Neural progenitor cell (in vitro differentiated cells): ENCODE measurements around the gene PDLIM1. TPM values are rescaled to one million over a fixed set of nuclear protein-coding genes. Genes with fewer than 3 reads are reported as not detected.

Experiments used
- DNase-seq: peaks from one replicate; pipeline ENCODE4 v3.0.0-alpha.2; 2016; ENCODE audit warnings: low spot score
- H2AFZ ChIP-seq: fragments of 200-600 bp; sonication (generic); replicated peaks from 2 replicates; pipeline ENCODE4 v1.6.1; 2016; ENCODE audit warnings: antibody characterized with exemption
- H3F3A ChIP-seq: fragments of 200-600 bp; sonication (generic); 2 replicates; pipeline ENCODE4 v1.6.1; 2016; ENCODE audit warnings: antibody characterized with exemption, low read depth
- H3K27ac ChIP-seq: fragments of 200-600 bp; sonication (generic); 2 replicates; pipeline ENCODE4 v1.5.1; 2016; ENCODE audit warnings: mild to moderate bottlenecking
- H3K27me3 ChIP-seq: fragments of 200-600 bp; sonication (generic); 2 replicates; pipeline ENCODE4 v1.6.1; 2016; ENCODE audit warnings: mild to moderate bottlenecking, moderate library complexity
- H3K36me3 ChIP-seq: fragments of 200-600 bp; sonication (generic); 2 replicates; pipeline ENCODE4 v1.5.1; 2016
- H3K4me1 ChIP-seq: fragments of 200-600 bp; sonication (generic); 2 replicates; pipeline ENCODE4 v1.6.1; 2016; ENCODE audit warnings: mixed run types
- H3K4me2 ChIP-seq: fragments of 200-600 bp; sonication (generic); 2 replicates; pipeline ENCODE4 v1.6.1; 2016
- H3K4me3 ChIP-seq: fragments of 200-600 bp; sonication (generic); 2 replicates; pipeline ENCODE4 v1.5.1; 2016
- H3K79me2 ChIP-seq: fragments of 200-600 bp; sonication (generic); 2 replicates; pipeline ENCODE4 v1.6.1; 2016; ENCODE audit warnings: low read depth
- H3K9ac ChIP-seq: fragments of 200-600 bp; sonication (generic); 2 replicates; pipeline ENCODE4 v1.6.1; 2016
- H3K9me3 ChIP-seq: fragments of 200-600 bp; sonication (generic); 2 replicates; pipeline ENCODE4 v1.5.1; 2016; ENCODE audit warnings: low read depth
- H4K20me1 ChIP-seq: fragments of 200-600 bp; sonication (generic); 2 replicates; pipeline ENCODE4 v1.6.1; 2016; ENCODE audit warnings: low read depth
- H3K27ac Mint-ChIP-seq: 3 replicates; pipeline ENCODE4 v1.8.0; 2021; ENCODE audit warnings: mixed read lengths
- H3K27me3 Mint-ChIP-seq: 2 replicates; pipeline ENCODE4 v1.8.0; 2022; ENCODE audit warnings: low read depth, mild to moderate bottlenecking, inconsistent platforms, moderate library complexity, mixed read lengths; ENCODE audit not compliant: insufficient read depth
- H3K36me3 Mint-ChIP-seq: 3 replicates; pipeline ENCODE4 v1.8.0; 2021; ENCODE audit warnings: mixed read lengths
- H3K4me1 Mint-ChIP-seq: 3 replicates; pipeline ENCODE4 v1.8.0; 2021; ENCODE audit warnings: mixed read lengths
- H3K4me3 Mint-ChIP-seq: 3 replicates; pipeline ENCODE4 v1.8.0; 2021; ENCODE audit warnings: mild to moderate bottlenecking, moderate library complexity, mixed read lengths
- H3K9me3 Mint-ChIP-seq: 3 replicates; pipeline ENCODE4 v1.8.0; 2020; ENCODE audit warnings: mixed read lengths
- CTCF ChIP-seq: fragments of 200-600 bp; sonication (generic); IDR thresholded peaks from 2 replicates; pipeline ENCODE4 v1.5.1; 2017; ENCODE audit warnings: antibody characterized with exemption, mild to moderate bottlenecking
- EZH2 ChIP-seq: fragments of 200-600 bp; sonication (generic); IDR thresholded peaks from 2 replicates; pipeline ENCODE4 v1.6.1; 2017; ENCODE audit warnings: antibody characterized with exemption, mild to moderate bottlenecking, moderate library complexity
- EZH2phosphoT487 ChIP-seq: fragments of 200-600 bp; sonication (generic); IDR thresholded peaks from 2 replicates; pipeline ENCODE4 v1.6.1; 2017; ENCODE audit warnings: antibody characterized with exemption
- total RNA-seq: library from RNA; depleted of rRNA; stranded (reverse); fragments of >200 nt; gene quantifications from 2 replicates; pipeline ENCODE4 v1.2.3, GENCODE V29; 2015; ENCODE audit warnings: low replicate concordance

PDLIM1 gene
- total RNA-seq, 1 donor from 2014 or later = 4.6 TPM

GRCh38 chr10:95281206-95281605 is 9.6 kb downstream of the PDLIM1 start:
- H4K20me1 ChIP-seq = no peaks in the 10 kb centered on the region

GRCh38 chr10:95280637-95281036 is 10.2 kb downstream of the PDLIM1 start:
- DNase-seq = no peak
- H3K9ac ChIP-seq = no peak overlapping the region
- H4K20me1 ChIP-seq = no peaks in the 10 kb centered on the region
- Mint-ChIP-seq H3K36me3 (no peaks in the 10 kb centered on the region), H3K27ac (no peak overlapping the region), H3K9me3 (no peaks in the 10 kb centered on the region), H3K27me3 (peaks cover 2% of the 10 kb centered on the region), H3K4me3 (no peak overlapping the region), H3K4me1 (no peaks in the 10 kb centered on the region)
- H3K4me1 ChIP-seq = peaks cover 4% of the 10 kb centered on the region
- H3K36me3 ChIP-seq = no peaks in the 10 kb centered on the region
- H3K9me3 ChIP-seq = no peaks in the 10 kb centered on the region
- no peak overlapping the region for H3K4me3 ChIP-seq
- no peaks in the 10 kb centered on the region for H3K27me3 ChIP-seq
- peaks cover 8% of the 10 kb centered on the region for H3K79me2 ChIP-seq
- no peak overlapping the region for H3K4me2 ChIP-seq
- TF ChIP-seq EZH2phosphoT487 = no peak
- TF ChIP-seq CTCF = no peak
- TF ChIP-seq EZH2 = no peak
- H2AFZ ChIP-seq = no peak overlapping the region
- no peak overlapping the region for H3K27ac ChIP-seq
- H3F3A ChIP-seq = no peaks in the 10 kb centered on the region

More at GRCh38 chr10:95281206-95281605, 9.6 kb downstream of the PDLIM1 start:
- no peaks in the 10 kb centered on the region for H3K27me3 ChIP-seq
- no peaks in the 10 kb centered on the region for H3K36me3 ChIP-seq
- no peaks in the 10 kb centered on the region for H3K9me3 ChIP-seq
- Mint-ChIP-seq H3K9me3 (no peaks in the 10 kb centered on the region), H3K4me3 (no peak overlapping the region), H3K27me3 (peaks cover 2% of the 10 kb centered on the region), H3K27ac (no peak overlapping the region), H3K36me3 (no peaks in the 10 kb centered on the region), H3K4me1 (no peaks in the 10 kb centered on the region)
- no peak overlapping the region for H3K4me2 ChIP-seq
- H3K4me3 ChIP-seq = no peak overlapping the region
- H3K79me2 ChIP-seq = peaks cover 8% of the 10 kb centered on the region
- H3F3A ChIP-seq = no peaks in the 10 kb centered on the region
- no peak overlapping the region for H3K27ac ChIP-seq
- TF ChIP-seq EZH2phosphoT487 = no peak
- TF ChIP-seq EZH2 = no peak
- TF ChIP-seq CTCF = no peak
- H2AFZ ChIP-seq = no peak overlapping the region
- DNase-seq = no peak
- peaks cover 4% of the 10 kb centered on the region for H3K4me1 ChIP-seq
- no peak overlapping the region for H3K9ac ChIP-seq

GRCh38 chr10:95279042-95279820 is 11.6 kb downstream of the PDLIM1 start:
- no peak overlapping the region for H3K27ac ChIP-seq
- peaks cover 4% of the 10 kb centered on the region for H3K4me1 ChIP-seq
- H3K36me3 Mint-ChIP-seq = no peaks in the 10 kb centered on the region
- no peaks in the 10 kb centered on the region for H3F3A ChIP-seq
- H3K27me3 Mint-ChIP-seq = no peaks in the 10 kb centered on the region
- no peak overlapping the region for H3K27ac Mint-ChIP-seq
- H3K79me2 ChIP-seq = peaks cover 8% of the 10 kb centered on the region
- no peaks in the 10 kb centered on the region for H4K20me1 ChIP-seq
- no peak overlapping the region for H2AFZ ChIP-seq
- no peak overlapping the region for H3K4me3 ChIP-seq
- no peak for DNase-seq
- H3K9ac ChIP-seq = no peak overlapping the region
- H3K9me3 ChIP-seq = no peaks in the 10 kb centered on the region
- H3K4me3 Mint-ChIP-seq = no peak overlapping the region
- no peak overlapping the region for H3K4me2 ChIP-seq
- H3K4me1 Mint-ChIP-seq = no peaks in the 10 kb centered on the region
- no peaks in the 10 kb centered on the region for H3K9me3 Mint-ChIP-seq
- no peaks in the 10 kb centered on the region for H3K36me3 ChIP-seq
- H3K27me3 ChIP-seq = no peaks in the 10 kb centered on the region
- TF ChIP-seq EZH2 = no peak
